ENCODE measurements around the gene ZSCAN1.

Gene ZSCAN1

GRCh38 chr19:58088521-58089052 lies 54.8 kb downstream of the ZSCAN1 start:
- Histone ChIP-seq H3K4me2 (ENCODE audit: low read depth, low read length, poor library complexity, severe bottlenecking) (no peak overlapping the region), H3K9me3 (ENCODE audit: insufficient read depth, low read depth, low read length) (peaks cover 14% of the 10 kb centered on the region; the same call in 1 of the 2 replicates), H3K9ac (ENCODE audit: low read depth, low read length, poor library complexity, severe bottlenecking) (no peak overlapping the region), H3K4me3 (ENCODE audit: low read length, poor library complexity, severe bottlenecking) (no peak overlapping the region), H2AFZ (ENCODE audit: low read length) (no peak overlapping the region), H3K27me3 (ENCODE audit: insufficient read depth, low read length, poor library complexity, severe bottlenecking) (no peaks in the 10 kb centered on the region), H3K79me2 (ENCODE audit: insufficient read depth, low read length) (no peaks in the 10 kb centered on the region), H3F3A (ENCODE audit: low read depth) (no peaks in the 10 kb centered on the region), H3K4me1 (ENCODE audit: insufficient read depth, low read length, poor library complexity, severe bottlenecking) (no peaks in the 10 kb centered on the region), H3K9me2 (replicated peaks; ENCODE audit: low read depth, low read length) (no peaks in the 10 kb centered on the region), H4K20me1 (ENCODE audit: insufficient read depth, low read length, poor library complexity, severe bottlenecking) (no peaks in the 10 kb centered on the region), H3K36me3 (ENCODE audit: insufficient read depth, low read length) (no peaks in the 10 kb centered on the region)
- TF ChIP-seq, protein P1, sequence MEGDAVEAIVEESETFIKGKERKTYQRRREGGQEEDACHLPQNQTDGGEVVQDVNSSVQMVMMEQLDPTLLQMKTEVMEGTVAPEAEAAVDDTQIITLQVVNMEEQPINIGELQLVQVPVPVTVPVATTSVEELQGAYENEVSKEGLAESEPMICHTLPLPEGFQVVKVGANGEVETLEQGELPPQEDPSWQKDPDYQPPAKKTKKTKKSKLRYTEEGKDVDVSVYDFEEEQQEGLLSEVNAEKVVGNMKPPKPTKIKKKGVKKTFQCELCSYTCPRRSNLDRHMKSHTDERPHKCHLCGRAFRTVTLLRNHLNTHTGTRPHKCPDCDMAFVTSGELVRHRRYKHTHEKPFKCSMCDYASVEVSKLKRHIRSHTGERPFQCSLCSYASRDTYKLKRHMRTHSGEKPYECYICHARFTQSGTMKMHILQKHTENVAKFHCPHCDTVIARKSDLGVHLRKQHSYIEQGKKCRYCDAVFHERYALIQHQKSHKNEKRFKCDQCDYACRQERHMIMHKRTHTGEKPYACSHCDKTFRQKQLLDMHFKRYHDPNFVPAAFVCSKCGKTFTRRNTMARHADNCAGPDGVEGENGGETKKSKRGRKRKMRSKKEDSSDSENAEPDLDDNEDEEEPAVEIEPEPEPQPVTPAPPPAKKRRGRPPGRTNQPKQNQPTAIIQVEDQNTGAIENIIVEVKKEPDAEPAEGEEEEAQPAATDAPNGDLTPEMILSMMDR (conservative IDR thresholded peaks at IDR 0.05; ENCODE audit: low read length): no peak
- no peak for TF ChIP-seq EZH2phosphoT487 (IDR thresholded peaks at IDR 0.05; ENCODE audit: borderline replicate concordance)

GRCh38 chr19:58089846-58090245 lies 56.0 kb downstream of the ZSCAN1 start:
- Histone ChIP-seq H3K9me3 (ENCODE audit: insufficient read depth, low read depth, low read length) (peaks cover 13% of the 10 kb centered on the region; the same call in 1 of the 2 replicates), H3K79me2 (ENCODE audit: insufficient read depth, low read length) (no peaks in the 10 kb centered on the region), H3K36me3 (ENCODE audit: insufficient read depth, low read length) (no peaks in the 10 kb centered on the region), H3K4me3 (ENCODE audit: low read length, poor library complexity, severe bottlenecking) (no peak overlapping the region), H3K9ac (ENCODE audit: low read depth, low read length, poor library complexity, severe bottlenecking) (no peak overlapping the region), H3K9me2 (replicated peaks; ENCODE audit: low read depth, low read length) (no peaks in the 10 kb centered on the region), H2AFZ (ENCODE audit: low read length) (no peak overlapping the region), H4K20me1 (ENCODE audit: insufficient read depth, low read length, poor library complexity, severe bottlenecking) (no peaks in the 10 kb centered on the region), H3K4me2 (ENCODE audit: low read depth, low read length, poor library complexity, severe bottlenecking) (no peak overlapping the region), H3F3A (ENCODE audit: low read depth) (no peaks in the 10 kb centered on the region), H3K27me3 (ENCODE audit: insufficient read depth, low read length, poor library complexity, severe bottlenecking) (no peaks in the 10 kb centered on the region), H3K4me1 (ENCODE audit: insufficient read depth, low read length, poor library complexity, severe bottlenecking) (no peaks in the 10 kb centered on the region)
- TF ChIP-seq, protein P1 (conservative IDR thresholded peaks at IDR 0.05; ENCODE audit: low read length): no peak
- no peak for TF ChIP-seq EZH2phosphoT487 (IDR thresholded peaks at IDR 0.05; ENCODE audit: borderline replicate concordance)

DNA sequence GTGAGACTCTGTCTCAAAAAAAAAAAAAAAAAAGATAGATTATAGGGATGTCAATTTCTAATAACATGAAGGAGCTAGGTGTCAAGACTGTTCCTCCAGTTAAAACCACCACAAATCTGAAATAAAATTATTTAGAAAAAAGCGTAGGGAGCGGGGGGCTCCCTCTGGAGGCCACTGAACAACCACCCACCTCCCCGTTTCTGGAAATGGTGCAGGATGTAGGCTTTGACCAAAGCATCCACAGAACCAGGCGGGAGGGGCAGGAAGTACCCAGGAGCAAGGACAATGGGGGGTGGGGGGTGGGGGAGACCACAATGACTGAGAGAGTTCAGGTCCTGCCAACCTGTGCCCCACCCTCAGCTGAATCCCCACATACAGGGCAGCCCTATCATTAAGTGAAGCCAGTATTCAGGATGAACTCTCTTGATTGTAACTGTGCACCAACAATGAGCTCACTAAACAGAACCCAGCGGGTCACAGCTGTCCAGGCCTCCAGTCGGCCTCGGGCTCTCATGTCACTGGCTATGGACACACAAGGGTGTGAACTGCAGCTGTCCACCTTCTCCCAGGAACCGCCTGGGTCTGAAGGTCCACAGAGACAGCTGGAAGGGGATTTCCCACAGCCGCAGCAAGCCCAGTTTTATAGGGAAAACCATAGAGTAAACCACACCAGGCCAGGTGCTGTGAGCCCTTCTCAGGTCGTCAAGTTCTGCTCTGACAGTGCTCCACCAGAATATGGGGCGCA lies 57.6 kb downstream of the ZSCAN1 start:
- no peak for TF ChIP-seq EZH2phosphoT487 (IDR thresholded peaks at IDR 0.05; ENCODE audit: borderline replicate concordance)
- TF ChIP-seq, protein P1 (conservative IDR thresholded peaks at IDR 0.05; ENCODE audit: low read length): no peak
- H3K9ac ChIP-seq (ENCODE audit: low read depth, low read length, poor library complexity, severe bottlenecking): no peak overlapping the region
- no peaks in the 10 kb centered on the region for H3K79me2 ChIP-seq (ENCODE audit: insufficient read depth, low read length)
- no peaks in the 10 kb centered on the region for H3K9me2 ChIP-seq (replicated peaks; ENCODE audit: low read depth, low read length)
- H2AFZ ChIP-seq (ENCODE audit: low read length): no peak overlapping the region
- no peaks in the 10 kb centered on the region for H4K20me1 ChIP-seq (ENCODE audit: insufficient read depth, low read length, poor library complexity, severe bottlenecking)
- no peak overlapping the region for H3K4me2 ChIP-seq (ENCODE audit: low read depth, low read length, poor library complexity, severe bottlenecking)
- peaks cover 7% of the 10 kb centered on the region; the same call in 1 of the 2 replicates for H3K9me3 ChIP-seq (ENCODE audit: insufficient read depth, low read depth, low read length)
- H3K27me3 ChIP-seq (ENCODE audit: insufficient read depth, low read length, poor library complexity, severe bottlenecking): no peaks in the 10 kb centered on the region
- no peaks in the 10 kb centered on the region for H3K36me3 ChIP-seq (ENCODE audit: insufficient read depth, low read length)
- no peak overlapping the region for H3K4me3 ChIP-seq (ENCODE audit: low read length, poor library complexity, severe bottlenecking)
- no peaks in the 10 kb centered on the region for H3F3A ChIP-seq (ENCODE audit: low read depth)
- H3K4me1 ChIP-seq (ENCODE audit: insufficient read depth, low read length, poor library complexity, severe bottlenecking): no peaks in the 10 kb centered on the region
